Trophoblast cell (in vitro differentiated cells and primary cell): Measurements from ENCODE around the gene RRAGA. TPM values are rescaled to one million over a fixed set of nuclear protein-coding genes. Genes with fewer than 3 reads are reported as not detected.

Source experiments
- DNase-seq, 2 donors: peaks; one replicate each; pipeline ENCODE4 v3.0.0-alpha.2; 2016
- H2AFZ ChIP-seq: 2 replicates; pipeline ENCODE4 v1.6.1; 2013; ENCODE audit warnings: low read length, moderate library complexity, mild to moderate bottlenecking; ENCODE audit not compliant: insufficient read depth, poor library complexity
- H2AK5ac ChIP-seq: 2 replicates; pipeline ENCODE4 v1.6.1; 2013; ENCODE audit warnings: mild to moderate bottlenecking, low read length
- H2BK120ac ChIP-seq: 2 replicates; pipeline ENCODE4 v1.6.1; 2013; ENCODE audit warnings: low read length, mild to moderate bottlenecking, moderate library complexity; ENCODE audit not compliant: insufficient read depth, poor library complexity
- H2BK12ac ChIP-seq: 2 replicates; pipeline ENCODE4 v1.6.1; 2013; ENCODE audit warnings: mild to moderate bottlenecking, low read length, moderate library complexity
- H2BK5ac ChIP-seq: 2 replicates; pipeline ENCODE4 v1.6.1; 2013; ENCODE audit warnings: low read length, low read depth, moderate library complexity, mild to moderate bottlenecking; ENCODE audit not compliant: poor library complexity
- H3K14ac ChIP-seq: 2 replicates; pipeline ENCODE4 v1.6.1; 2013; ENCODE audit warnings: mild to moderate bottlenecking, low read length
- H3K18ac ChIP-seq: 2 replicates; pipeline ENCODE4 v1.6.1; 2013; ENCODE audit warnings: mild to moderate bottlenecking, low read length
- H3K23ac ChIP-seq: 2 replicates; pipeline ENCODE4 v1.6.1; 2013; ENCODE audit warnings: low read length
- H3K27ac ChIP-seq: 2 replicates; pipeline ENCODE4 v1.5.1; 2013; ENCODE audit warnings: low read depth, mild to moderate bottlenecking, inconsistent platforms, low read length, moderate library complexity
- H3K27me3 ChIP-seq: 2 replicates; pipeline ENCODE4 v1.6.1; 2013; ENCODE audit warnings: inconsistent platforms, mild to moderate bottlenecking, low read length, moderate library complexity; ENCODE audit not compliant: insufficient read depth
- H3K36me3 ChIP-seq, 2 experiments: 1 replicate in 1 of 2; 2 replicates in 1 of 2; pipeline ENCODE4 v1.6.1; 2013; ENCODE audit warnings: low read length in 2 of 2, mild to moderate bottlenecking in 2 of 2, moderate library complexity in 1 of 2; ENCODE audit not compliant: insufficient read depth in 2 of 2, control insufficient read depth in 1 of 2
- H3K4ac ChIP-seq: 2 replicates; pipeline ENCODE4 v1.6.1; 2013; ENCODE audit warnings: low read depth, mild to moderate bottlenecking, low read length, moderate library complexity
- H3K4me1 ChIP-seq, 2 experiments: 1 replicate in 1 of 2; 2 replicates in 1 of 2; pipeline ENCODE4 v1.6.1; 2013; ENCODE audit warnings: low read length in 2 of 2, mild to moderate bottlenecking in 2 of 2, moderate library complexity in 1 of 2; ENCODE audit not compliant: insufficient read depth in 2 of 2, control insufficient read depth in 1 of 2
- H3K4me2 ChIP-seq: 2 replicates; pipeline ENCODE4 v1.6.1; 2013; ENCODE audit warnings: inconsistent platforms, mild to moderate bottlenecking, low read length, moderate library complexity
- H3K4me3 ChIP-seq: 2 replicates; pipeline ENCODE4 v1.5.1; 2013; ENCODE audit warnings: mild to moderate bottlenecking, low read depth, low read length, inconsistent platforms
- H3K79me1 ChIP-seq: one replicate; pipeline ENCODE4 v1.6.1; 2013; ENCODE audit warnings: low read length
- H3K79me2 ChIP-seq: 2 replicates; pipeline ENCODE4 v1.6.1; 2013; ENCODE audit warnings: low read length, mild to moderate bottlenecking; ENCODE audit not compliant: control insufficient read depth, insufficient read depth, poor library complexity
- H3K9ac ChIP-seq: 2 replicates; pipeline ENCODE4 v1.6.1; 2013; ENCODE audit warnings: mild to moderate bottlenecking, low read length
- H3K9me3 ChIP-seq: 2 replicates; pipeline ENCODE4 v1.6.1; 2013; ENCODE audit warnings: low read depth, mild to moderate bottlenecking, control low read depth, inconsistent platforms, low read length; ENCODE audit not compliant: insufficient read depth
- H4K12ac ChIP-seq: 2 replicates; pipeline ENCODE4 v1.6.1; 2013; ENCODE audit warnings: low read depth, mild to moderate bottlenecking, low read length, moderate library complexity
- H4K8ac ChIP-seq: 2 replicates; pipeline ENCODE4 v1.6.1; 2013; ENCODE audit warnings: low read depth, mild to moderate bottlenecking, low read length, moderate library complexity
- H4K91ac ChIP-seq: one replicate; pipeline ENCODE4 v1.6.1; 2013; ENCODE audit warnings: low read depth, mild to moderate bottlenecking, low read length, moderate library complexity
- WGBS: extraction: QIAGEN DNeasy Blood & Tissue Kit; methylation state at CpG from one replicate; pipeline ENCODE4 v1.1.7; 2013; ENCODE audit warnings: missing lambda C conversion rate; ENCODE audit not compliant: insufficient read length, insufficient coverage; ENCODE audit errors: extremely low coverage; 5-methylcytosine and 5-hydroxymethylcytosine counted together
- polyA plus RNA-seq: library from polyadenylated mRNA; stranded (reverse); fragments of 200-250 nt; gene quantifications from 2 replicates; pipeline ENCODE4 v1.2.3, GENCODE V29; 2013

The RRAGA gene
- 57.3 and 57.5 TPM in 2 replicates for polyA plus RNA-seq

GRCh38 chr9:19048966-19049916 is at the start of gene RRAGA:
RRAGA (plus strand) TSS chr9:19049427; CDS start chr9:19049660, 233 bp downstream.
- H2BK12ac ChIP-seq: no peak within 1 kb of the TSS
- peak within 1 kb of the TSS; percentile 78 for H2BK120ac ChIP-seq
- peak within 1 kb of the TSS; percentile 93 for H4K91ac ChIP-seq
- H2AK5ac ChIP-seq: peak within 1 kb of the TSS; percentile 57
- H3K14ac ChIP-seq: peak within 1 kb of the TSS; percentile 97
- no CpG with 5 or more reads among the region's 82 CpGs for WGBS
- H3K4me1 ChIP-seq: peaks cover 5 to 13% of the 10 kb centered on the region in 2 experiments
- H3K36me3 ChIP-seq: peaks cover 0 to 2% of the 10 kb centered on the region in 2 experiments
- H3K79me1 ChIP-seq: peaks cover 10% of the 10 kb centered on the region
- peak; percentile 98 to 99 for DNase-seq
- peak within 1 kb of the TSS; percentile 95 for H3K4me2 ChIP-seq
- peak within 1 kb of the TSS; percentile 74 for H3K9ac ChIP-seq
- H4K8ac ChIP-seq: peak within 1 kb of the TSS; percentile 96
- peak within 1 kb of the TSS; percentile 75 for H3K4ac ChIP-seq
- peak within 1 kb of the TSS; percentile 90 for H4K12ac ChIP-seq
- H3K23ac ChIP-seq: no peak within 1 kb of the TSS
- no peaks in the 10 kb centered on the region for H3K9me3 ChIP-seq
- peak within 1 kb of the TSS; percentile 79 for H3K27ac ChIP-seq
- H2BK5ac ChIP-seq: peak within 1 kb of the TSS; percentile 86
- H3K27me3 ChIP-seq: no peaks in the 10 kb centered on the region
- peak within 1 kb of the TSS; percentile 85 for H3K4me3 ChIP-seq
- peak within 1 kb of the TSS; percentile 95 for H3K18ac ChIP-seq
- H3K79me2 ChIP-seq: peaks cover 13% of the 10 kb centered on the region
- H2AFZ ChIP-seq: peak within 1 kb of the TSS; percentile 91

- no peak overlapping the region for H3K18ac ChIP-seq
- no peak overlapping the region for H2BK12ac ChIP-seq
- H4K91ac ChIP-seq: no peak overlapping the region
- H2BK120ac ChIP-seq: no peak overlapping the region
- no peak overlapping the region for H3K14ac ChIP-seq
- no CpG with 5 or more reads among the region's 16 CpGs for WGBS
- H3K79me1 ChIP-seq: no peaks in the 10 kb centered on the region
- H3K79me2 ChIP-seq: no peaks in the 10 kb centered on the region
- H3K4me2 ChIP-seq: no peak overlapping the region
- no peak for DNase-seq
- peaks cover 13% of the 10 kb centered on the region for H3K9me3 ChIP-seq
- no peak overlapping the region for H3K4me3 ChIP-seq
- no peak overlapping the region for H4K12ac ChIP-seq
- no peak overlapping the region for H3K27ac ChIP-seq
- no peak overlapping the region for H3K4ac ChIP-seq
- H3K36me3 ChIP-seq: no peaks in the 10 kb centered on the region
- H3K23ac ChIP-seq: no peak overlapping the region
- H2AFZ ChIP-seq: no peak overlapping the region
- H2BK5ac ChIP-seq: no peak overlapping the region
- H3K27me3 ChIP-seq: no peaks in the 10 kb centered on the region
- no peaks in the 10 kb centered on the region for H3K4me1 ChIP-seq
- no peak overlapping the region for H4K8ac ChIP-seq
- no peak overlapping the region for H3K9ac ChIP-seq
- H2AK5ac ChIP-seq: no peak overlapping the region
Measured at GRCh38 chr9:19000133-19000532, 49.1 kb upstream of the RRAGA start.

- H3K14ac ChIP-seq: no peak overlapping the region
- H3K4me2 ChIP-seq: no peak overlapping the region
- no peak overlapping the region for H3K9ac ChIP-seq
- no peak overlapping the region for H3K18ac ChIP-seq
- H3K79me2 ChIP-seq: no peaks in the 10 kb centered on the region
- H3K27ac ChIP-seq: no peak overlapping the region
- no peak overlapping the region for H2BK12ac ChIP-seq
- no peak overlapping the region for H4K12ac ChIP-seq
- no peak overlapping the region for H4K8ac ChIP-seq
- H3K4me1 ChIP-seq: no peaks in the 10 kb centered on the region
- H3K4me3 ChIP-seq: no peak overlapping the region
- H4K91ac ChIP-seq: no peak overlapping the region
- H2BK5ac ChIP-seq: no peak overlapping the region
- H3K36me3 ChIP-seq: no peaks in the 10 kb centered on the region
- DNase-seq: no peak
- no peak overlapping the region for H3K4ac ChIP-seq
- H2AK5ac ChIP-seq: no peak overlapping the region
- no peak overlapping the region for H3K23ac ChIP-seq
- no peak overlapping the region for H2BK120ac ChIP-seq
- H2AFZ ChIP-seq: no peak overlapping the region
- no peaks in the 10 kb centered on the region for H3K27me3 ChIP-seq
- no CpG with 5 or more reads among the region's 5 CpGs for WGBS
- no peaks in the 10 kb centered on the region for H3K79me1 ChIP-seq
- H3K9me3 ChIP-seq: peaks cover 1% of the 10 kb centered on the region
Measured at GRCh38 chr9:19009391-19009965, 39.7 kb upstream of the RRAGA start.

GRCh38 chr9:19018201-19018600 is 31.0 kb upstream of the RRAGA start:
- H4K12ac ChIP-seq: no peak overlapping the region
- no peaks in the 10 kb centered on the region for H3K9me3 ChIP-seq
- no peak overlapping the region for H2BK5ac ChIP-seq
- H3K9ac ChIP-seq: no peak overlapping the region
- H2AFZ ChIP-seq: no peak overlapping the region
- no peak overlapping the region for H3K4me2 ChIP-seq
- no peaks in the 10 kb centered on the region for H3K27me3 ChIP-seq
- H2BK12ac ChIP-seq: no peak overlapping the region
- H3K4ac ChIP-seq: no peak overlapping the region
- H3K23ac ChIP-seq: no peak overlapping the region
- no peaks in the 10 kb centered on the region for H3K79me2 ChIP-seq
- no CpG with 5 or more reads among the region's 4 CpGs for WGBS
- no peak overlapping the region for H2BK120ac ChIP-seq
- H4K8ac ChIP-seq: no peak overlapping the region
- no peaks in the 10 kb centered on the region for H3K4me1 ChIP-seq
- no peak overlapping the region for H3K4me3 ChIP-seq
- H2AK5ac ChIP-seq: no peak overlapping the region
- H3K36me3 ChIP-seq: no peaks in the 10 kb centered on the region
- H3K18ac ChIP-seq: no peak overlapping the region
- no peak for DNase-seq
- H3K27ac ChIP-seq: no peak overlapping the region
- H3K14ac ChIP-seq: no peak overlapping the region
- H3K79me1 ChIP-seq: no peaks in the 10 kb centered on the region
- H4K91ac ChIP-seq: no peak overlapping the region
